K562 (cell line): ENCODE results near the gene EYA4. TPM values are rescaled to one million over a fixed set of nuclear protein-coding genes. Genes with fewer than 3 reads are reported as not detected.

Source experiments
- ATAC-seq: fragments of 200-7000 bp; cut with Tn5 transposase; 3 replicates; pipeline ENCODE4 v1.9.1; 2020; ENCODE audit warnings: moderate library complexity
- BruUV-seq: library from RNA; stranded (reverse); fragments of 400-500 nt; replicated peaks from 2 replicates; lab custom pipeline; 2021; lab: Mats Ljungman, UMichigan
- CTCF ChIA-PET: fragments of 300-600 bp; formaldehyde crosslinking; extraction: SDS; loops from one replicate; lab custom pipeline; 2021; ENCODE audit warnings: low intra/inter-chr PET ratio; lab: Yijun Ruan, JAX
- POLR2A ChIA-PET: fragments of 300-600, 350-650 bp; sonication (Branson Sonifier 250); formaldehyde crosslinking; extraction: SDS; loops from one replicate; lab custom pipeline; 2021; ENCODE audit warnings: antibody characterized with exemption, inconsistent platforms; lab: Yijun Ruan, JAX
- DNase-seq, 4 experiments: peaks; one replicate each; pipeline versions ENCODE4 v3.0.0 to v3.0.0-alpha.2; 2011 to 2018; ENCODE audit warnings: low spot score in 3 of 4, mixed read lengths in 3 of 4; ENCODE audit errors: extremely low read depth in 1 of 4
- FAIRE-seq: peaks from 2 replicates; lab custom pipeline; 2011; peaks lifted over from hg19 to GRCh38; lab: Jason Lieb, UNC
- H2AFZ ChIP-seq: 2 replicates; pipeline ENCODE4 v1.6.0; 2011; ENCODE audit warnings: low read depth, low read length, control low read depth, inconsistent platforms
- H3K27ac ChIP-seq: fragments of 200-600 bp; 3 replicates; pipeline ENCODE4 v1.8.0; 2011; ENCODE audit warnings: low read depth, mild to moderate bottlenecking, control low read depth, inconsistent platforms, low read length, moderate library complexity, mixed read lengths; ENCODE audit errors: extremely low read depth
- H3K27me3 ChIP-seq, 2 experiments: fragments of 300-600 bp in 1 of 2; 2 replicates in 1 of 2; 3 replicates in 1 of 2; pipeline versions ENCODE4 v1.6.0 to v1.8.0; 2011; ENCODE audit warnings: inconsistent platforms in 2 of 2, low read length in 2 of 2, mild to moderate bottlenecking in 1 of 2, mixed read lengths in 1 of 2, moderate library complexity in 1 of 2; ENCODE audit not compliant: control insufficient read depth in 2 of 2, insufficient read depth in 2 of 2
- H3K36me3 ChIP-seq: fragments of 300-600 bp; 3 replicates; pipeline ENCODE4 v1.8.0; 2011; ENCODE audit warnings: mild to moderate bottlenecking, low read length, inconsistent platforms; ENCODE audit not compliant: control insufficient read depth, insufficient read depth
- H3K4me1 ChIP-seq, 2 experiments: fragments of 200-600 bp in 1 of 2; replicated peaks in 1 of 2; 2 replicates in 1 of 2; 3 replicates in 1 of 2; pipeline versions ENCODE4 v1.5.1 to v1.8.0; 2011; ENCODE audit warnings: inconsistent platforms in 2 of 2, low read length in 2 of 2, mild to moderate bottlenecking in 1 of 2, mixed read lengths in 1 of 2, moderate library complexity in 1 of 2; ENCODE audit not compliant: control insufficient read depth in 2 of 2, insufficient read depth in 2 of 2
- H3K4me2 ChIP-seq: 2 replicates; pipeline ENCODE4 v1.6.1; 2011; ENCODE audit warnings: low read length, control low read depth, inconsistent platforms, mixed read lengths; ENCODE audit not compliant: insufficient read depth
- H3K4me3 ChIP-seq: fragments of 200-600 bp; sonication (generic), shearing (Covaris generic); 2 replicates; pipeline ENCODE4 v1.5.1; 2016; ENCODE audit warnings: control low read depth, inconsistent platforms
- H3K79me2 ChIP-seq: fragments of 200-600 bp; 3 replicates; pipeline ENCODE4 v1.8.0; 2011; ENCODE audit warnings: low read length, inconsistent platforms; ENCODE audit not compliant: control insufficient read depth, insufficient read depth
- H3K9ac ChIP-seq, 2 experiments: 2 replicates each; pipeline versions ENCODE4 v1.6.0 to v1.6.1; 2011; ENCODE audit warnings: low read depth in 2 of 2, low read length in 2 of 2, control low read depth in 1 of 2, inconsistent platforms in 1 of 2, mild to moderate bottlenecking in 1 of 2, mixed read lengths in 1 of 2; ENCODE audit not compliant: insufficient read depth in 1 of 2
- H3K9me1 ChIP-seq: one replicate; pipeline ENCODE4 v1.6.0; 2011; ENCODE audit warnings: inconsistent platforms, mild to moderate bottlenecking, low read length, moderate library complexity; ENCODE audit not compliant: control insufficient read depth, insufficient read depth
- H3K9me3 ChIP-seq: replicated peaks from 2 replicates; pipeline ENCODE4 v1.5.1; 2011; ENCODE audit warnings: low read depth, low read length, inconsistent platforms; ENCODE audit not compliant: control insufficient read depth, insufficient read depth
- H4K20me1 ChIP-seq: replicated peaks from 2 replicates; pipeline ENCODE4 v1.6.1; 2011; ENCODE audit warnings: low read length, inconsistent platforms, mixed read lengths; ENCODE audit not compliant: control insufficient read depth, insufficient read depth
- SIX5 ChIP-seq, 2 experiments: IDR thresholded peaks; 2 replicates each; pipeline ENCODE4 v1.6.1; 2011; ENCODE audit warnings: low read length in 2 of 2, borderline replicate concordance in 1 of 2, low read depth in 1 of 2, mild to moderate bottlenecking in 1 of 2, moderate library complexity in 1 of 2; ENCODE audit not compliant: insufficient read depth in 1 of 2
- SMAD4 ChIP-seq: fragments of 250-450 bp; sonication (Bioruptor Pico); conservative IDR thresholded peaks from 2 replicates; pipeline ENCODE4 v1.8.0; 2021; ENCODE audit warnings: inconsistent platforms, mild to moderate bottlenecking, moderate library complexity
- SMARCA5 ChIP-seq: fragments of 450-650 bp; IDR thresholded peaks from 2 replicates; pipeline ENCODE4 v1.6.1; 2016
- SPI1 ChIP-seq: IDR thresholded peaks from 2 replicates; pipeline ENCODE4 v1.6.1; 2011; ENCODE audit warnings: low read depth, low read length, control low read depth, borderline replicate concordance
- TBP ChIP-seq: optimal IDR thresholded peaks from 2 replicates; pipeline ENCODE3; 2011; ENCODE audit warnings: low read depth, low read length, improper control_type of control experiment
- ZNF224 ChIP-seq: sonication (generic); formaldehyde crosslinking; IDR thresholded peaks from 2 replicates; pipeline ENCODE4 v1.8.0; 2022; ENCODE audit warnings: mild to moderate bottlenecking, missing genetic modification reagents
- WGBS: fragments of 100-300 bp; shearing (Covaris generic); methylation state at CpG from one replicate; pipeline ENCODE4 v1.1.6; 2016; ENCODE audit warnings: low coverage, mixed read lengths; ENCODE audit not compliant: insufficient coverage; ENCODE audit errors: missing lambda C conversion rate; 5-methylcytosine and 5-hydroxymethylcytosine counted together
- in situ Hi-C: fragments of 300-500 bp; cut with MboI; formaldehyde crosslinking; loops from 4 replicates; pipeline ENCODE4 v1.15.0; 2018; ENCODE audit warnings: inconsistent platforms, mixed read lengths
- intact Hi-C: fragments of 100-400 bp; cut with micrococcal nuclease; formaldehyde crosslinking; loops from 2 replicates; pipeline ENCODE4 v1.14.2; 2022
- polyA plus RNA-seq, 8 experiments: library from polyadenylated mRNA; depleted of rRNA in 4 of 8; stranded (reverse) in 5 of 8; unstranded in 3 of 8; fragments of >200 nt; fragmentation: Nextera tagmentation in 2 of 8; fragmentation: Illumina TruSeq in 1 of 8; extraction: Ambion mirVana in 2 of 8; extraction: Trizol in 1 of 8; gene quantifications; 2 replicates each; pipeline versions ENCODE4 v1.2.1 to v1.2.3, GENCODE V29; 2011 to 2014; ENCODE audit warnings: inconsistent platforms in 1 of 8, missing spikeins in 1 of 8
- total RNA-seq, 7 experiments: library from RNA; depleted of rRNA in 6 of 7; stranded (reverse); fragments of >200 nt in 6 of 7; fragmentation: Illumina TruSeq in 2 of 7; extraction: Trizol in 2 of 7; gene quantifications; 2 replicates each; pipeline versions ENCODE4 v1.2.1 to v1.2.3, GENCODE V29; 2011 to 2021; ENCODE audit warnings: low replicate concordance in 1 of 7
- TF ChIP-seq, protein P1 (sequence below): fragments of 250-450 bp; sonication (Bioruptor Pico); IDR thresholded peaks from 2 replicates; pipeline ENCODE4 v1.4.0; 2020; ENCODE audit warnings: mild to moderate bottlenecking

EYA4 gene
- total and polyA plus RNA-seq, 9 of the 15 experiments (the other 6 are each of a cell fraction or from before 2014, with no cell fraction given) = 0.03 to 0.04 TPM; not detected in 7

DNA sequence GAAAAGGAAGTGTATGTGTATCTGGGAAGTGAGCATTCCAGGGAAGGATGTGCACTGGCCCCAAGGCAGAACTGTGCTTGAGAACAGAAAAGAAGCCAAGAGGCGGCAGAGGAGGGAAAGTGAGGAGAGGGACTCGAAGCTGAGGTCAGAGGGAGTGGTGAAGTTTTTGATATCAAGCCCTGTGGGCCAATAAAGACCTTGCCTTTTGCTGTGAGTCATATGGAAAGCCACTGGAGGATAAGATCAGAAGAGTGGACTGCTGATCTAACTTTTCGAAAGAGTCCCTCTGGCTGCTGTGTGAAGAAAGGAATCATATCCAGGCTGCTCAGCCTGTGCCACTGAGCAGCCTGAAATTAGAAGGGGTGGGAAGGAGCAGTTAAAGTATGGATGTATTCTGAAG lies 99.4 kb downstream of the EYA4 start:
- Histone ChIP-seq H3K4me1 (no peaks in the 10 kb centered on the region), H3K4me2 (no peak overlapping the region), H2AFZ (no peak overlapping the region), H3K79me2 (no peaks in the 10 kb centered on the region), H3K27ac (no peak overlapping the region), H3K9me3 (peaks cover 2% of the 10 kb centered on the region; the same call in 1 of the 2 replicates), H3K4me3 (no peak overlapping the region), H3K27me3 (no peaks in the 10 kb centered on the region), H4K20me1 (no peaks in the 10 kb centered on the region), H3K9ac (no peak overlapping the region), H3K36me3 (no peaks in the 10 kb centered on the region), H3K9me1 (no peaks in the 10 kb centered on the region)
- TF ChIP-seq SMAD4 (CRISPR knock-in tag) (no peak), SPI1 (no peak), SMARCA5 (no peak), SIX5 (IDR thresholded peaks at IDR 0.05; ENCODE audit: borderline replicate concordance in 1 of 2, insufficient read depth in 1 of 2, low read depth in 1 of 2, low read length in 2 of 2) (no peak), TBP (no peak), ZNF224 (no peak)
- TF ChIP-seq, protein P1, sequence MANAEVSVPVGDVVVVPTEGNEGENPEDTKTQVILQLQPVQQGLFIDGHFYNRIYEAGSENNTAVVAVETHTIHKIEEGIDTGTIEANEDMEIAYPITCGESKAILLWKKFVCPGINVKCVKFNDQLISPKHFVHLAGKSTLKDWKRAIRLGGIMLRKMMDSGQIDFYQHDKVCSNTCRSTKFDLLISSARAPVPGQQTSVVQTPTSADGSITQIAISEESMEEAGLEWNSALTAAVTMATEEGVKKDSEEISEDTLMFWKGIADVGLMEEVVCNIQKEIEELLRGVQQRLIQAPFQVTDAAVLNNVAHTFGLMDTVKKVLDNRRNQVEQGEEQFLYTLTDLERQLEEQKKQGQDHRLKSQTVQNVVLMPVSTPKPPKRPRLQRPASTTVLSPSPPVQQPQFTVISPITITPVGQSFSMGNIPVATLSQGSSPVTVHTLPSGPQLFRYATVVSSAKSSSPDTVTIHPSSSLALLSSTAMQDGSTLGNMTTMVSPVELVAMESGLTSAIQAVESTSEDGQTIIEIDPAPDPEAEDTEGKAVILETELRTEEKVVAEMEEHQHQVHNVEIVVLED (CRISPR knock-in tag) = no peak
- ChIA-PET POLR2A (no interaction called here), CTCF (no interaction called here)
- ATAC-seq (no peak), DNase-seq (no peak), FAIRE-seq (no peak)
- 0% methylated on average over 3 of the region's 3 CpGs for WGBS
- intact Hi-C loops = no loop called here
- in situ Hi-C loops = no loop called here
- BruUV-seq = no TSS peak
